ENCODE data around the gene BCO1.

DNA sequence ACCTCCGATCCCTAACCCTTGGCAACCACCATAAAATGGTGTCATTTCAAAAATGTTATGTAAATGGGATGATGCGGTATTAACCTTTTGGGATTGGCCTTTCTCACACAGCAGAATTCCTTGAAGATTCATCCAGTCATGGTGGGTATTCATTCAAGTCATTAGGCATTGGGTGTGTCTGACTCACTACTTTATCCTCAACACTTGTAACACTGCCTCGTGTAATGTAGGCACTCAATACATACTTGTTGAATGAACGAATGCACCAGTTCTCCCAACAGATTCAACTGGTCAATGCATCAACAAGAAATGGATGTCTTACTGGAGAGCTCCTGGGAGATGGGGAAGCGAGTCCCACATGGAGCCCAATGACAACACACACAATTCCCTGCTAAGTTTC, 54.4 kb downstream of the BCO1 start:
- TF ChIP-seq, protein P1, sequence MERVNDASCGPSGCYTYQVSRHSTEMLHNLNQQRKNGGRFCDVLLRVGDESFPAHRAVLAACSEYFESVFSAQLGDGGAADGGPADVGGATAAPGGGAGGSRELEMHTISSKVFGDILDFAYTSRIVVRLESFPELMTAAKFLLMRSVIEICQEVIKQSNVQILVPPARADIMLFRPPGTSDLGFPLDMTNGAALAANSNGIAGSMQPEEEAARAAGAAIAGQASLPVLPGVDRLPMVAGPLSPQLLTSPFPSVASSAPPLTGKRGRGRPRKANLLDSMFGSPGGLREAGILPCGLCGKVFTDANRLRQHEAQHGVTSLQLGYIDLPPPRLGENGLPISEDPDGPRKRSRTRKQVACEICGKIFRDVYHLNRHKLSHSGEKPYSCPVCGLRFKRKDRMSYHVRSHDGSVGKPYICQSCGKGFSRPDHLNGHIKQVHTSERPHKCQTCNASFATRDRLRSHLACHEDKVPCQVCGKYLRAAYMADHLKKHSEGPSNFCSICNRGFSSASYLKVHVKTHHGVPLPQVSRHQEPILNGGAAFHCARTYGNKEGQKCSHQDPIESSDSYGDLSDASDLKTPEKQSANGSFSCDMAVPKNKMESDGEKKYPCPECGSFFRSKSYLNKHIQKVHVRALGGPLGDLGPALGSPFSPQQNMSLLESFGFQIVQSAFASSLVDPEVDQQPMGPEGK (CRISPR knock-in tag; IDR thresholded peaks at IDR 0.05; ENCODE audit: borderline replicate concordance): no peak
- TF ChIP-seq, protein P2, sequence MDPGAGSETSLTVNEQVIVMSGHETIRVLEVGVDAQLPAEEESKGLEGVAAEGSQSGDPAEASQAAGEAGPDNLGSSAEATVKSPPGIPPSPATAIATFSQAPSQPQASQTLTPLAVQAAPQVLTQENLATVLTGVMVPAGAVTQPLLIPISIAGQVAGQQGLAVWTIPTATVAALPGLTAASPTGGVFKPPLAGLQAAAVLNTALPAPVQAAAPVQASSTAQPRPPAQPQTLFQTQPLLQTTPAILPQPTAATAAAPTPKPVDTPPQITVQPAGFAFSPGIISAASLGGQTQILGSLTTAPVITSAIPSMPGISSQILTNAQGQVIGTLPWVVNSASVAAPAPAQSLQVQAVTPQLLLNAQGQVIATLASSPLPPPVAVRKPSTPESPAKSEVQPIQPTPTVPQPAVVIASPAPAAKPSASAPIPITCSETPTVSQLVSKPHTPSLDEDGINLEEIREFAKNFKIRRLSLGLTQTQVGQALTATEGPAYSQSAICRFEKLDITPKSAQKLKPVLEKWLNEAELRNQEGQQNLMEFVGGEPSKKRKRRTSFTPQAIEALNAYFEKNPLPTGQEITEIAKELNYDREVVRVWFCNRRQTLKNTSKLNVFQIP (CRISPR knock-in tag; IDR thresholded peaks at IDR 0.05; ENCODE audit: borderline replicate concordance, low read depth): no peak
- TF ChIP-seq ZNF8 (CRISPR knock-in tag; IDR thresholded peaks at IDR 0.05) (no peak), ZFP30 (CRISPR knock-in tag; IDR thresholded peaks at IDR 0.05) (no peak), ZNF565 (CRISPR knock-in tag; conservative IDR thresholded peaks at IDR 0.05; ENCODE audit: low read depth) (no peak), RARB (CRISPR knock-in tag; IDR thresholded peaks at IDR 0.05) (no peak), ISL1 (CRISPR knock-in tag; IDR thresholded peaks at IDR 0.05) (no peak)
- TF ChIP-seq, protein P3, sequence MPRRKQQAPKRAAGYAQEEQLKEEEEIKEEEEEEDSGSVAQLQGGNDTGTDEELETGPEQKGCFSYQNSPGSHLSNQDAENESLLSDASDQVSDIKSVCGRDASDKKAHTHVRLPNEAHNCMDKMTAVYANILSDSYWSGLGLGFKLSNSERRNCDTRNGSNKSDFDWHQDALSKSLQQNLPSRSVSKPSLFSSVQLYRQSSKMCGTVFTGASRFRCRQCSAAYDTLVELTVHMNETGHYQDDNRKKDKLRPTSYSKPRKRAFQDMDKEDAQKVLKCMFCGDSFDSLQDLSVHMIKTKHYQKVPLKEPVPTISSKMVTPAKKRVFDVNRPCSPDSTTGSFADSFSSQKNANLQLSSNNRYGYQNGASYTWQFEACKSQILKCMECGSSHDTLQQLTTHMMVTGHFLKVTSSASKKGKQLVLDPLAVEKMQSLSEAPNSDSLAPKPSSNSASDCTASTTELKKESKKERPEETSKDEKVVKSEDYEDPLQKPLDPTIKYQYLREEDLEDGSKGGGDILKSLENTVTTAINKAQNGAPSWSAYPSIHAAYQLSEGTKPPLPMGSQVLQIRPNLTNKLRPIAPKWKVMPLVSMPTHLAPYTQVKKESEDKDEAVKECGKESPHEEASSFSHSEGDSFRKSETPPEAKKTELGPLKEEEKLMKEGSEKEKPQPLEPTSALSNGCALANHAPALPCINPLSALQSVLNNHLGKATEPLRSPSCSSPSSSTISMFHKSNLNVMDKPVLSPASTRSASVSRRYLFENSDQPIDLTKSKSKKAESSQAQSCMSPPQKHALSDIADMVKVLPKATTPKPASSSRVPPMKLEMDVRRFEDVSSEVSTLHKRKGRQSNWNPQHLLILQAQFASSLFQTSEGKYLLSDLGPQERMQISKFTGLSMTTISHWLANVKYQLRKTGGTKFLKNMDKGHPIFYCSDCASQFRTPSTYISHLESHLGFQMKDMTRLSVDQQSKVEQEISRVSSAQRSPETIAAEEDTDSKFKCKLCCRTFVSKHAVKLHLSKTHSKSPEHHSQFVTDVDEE (CRISPR knock-in tag; IDR thresholded peaks at IDR 0.05): no peak
- TF ChIP-seq, protein P4, sequence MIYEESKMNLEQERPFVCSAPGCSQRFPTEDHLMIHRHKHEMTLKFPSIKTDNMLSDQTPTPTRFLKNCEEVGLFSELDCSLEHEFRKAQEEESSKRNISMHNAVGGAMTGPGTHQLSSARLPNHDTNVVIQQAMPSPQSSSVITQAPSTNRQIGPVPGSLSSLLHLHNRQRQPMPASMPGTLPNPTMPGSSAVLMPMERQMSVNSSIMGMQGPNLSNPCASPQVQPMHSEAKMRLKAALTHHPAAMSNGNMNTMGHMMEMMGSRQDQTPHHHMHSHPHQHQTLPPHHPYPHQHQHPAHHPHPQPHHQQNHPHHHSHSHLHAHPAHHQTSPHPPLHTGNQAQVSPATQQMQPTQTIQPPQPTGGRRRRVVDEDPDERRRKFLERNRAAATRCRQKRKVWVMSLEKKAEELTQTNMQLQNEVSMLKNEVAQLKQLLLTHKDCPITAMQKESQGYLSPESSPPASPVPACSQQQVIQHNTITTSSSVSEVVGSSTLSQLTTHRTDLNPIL (CRISPR knock-in tag; IDR thresholded peaks at IDR 0.05; ENCODE audit: low read depth): no peak
